HEK293 (cell line): ENCODE measurements around the gene SPATA4.

Experiments used
- KLF1 ChIP-seq: fragments of 450-650 bp; formaldehyde crosslinking; IDR thresholded peaks from 2 replicates; pipeline ENCODE4 v1.5.1; 2016; ENCODE audit warnings: missing biosample characterization, missing genetic modification characterization
- ZBTB26 ChIP-seq: fragments of 450-650 bp; formaldehyde crosslinking; optimal IDR thresholded peaks from 2 replicates; pipeline ENCODE3; 2016; ENCODE audit warnings: missing biosample characterization, mild to moderate bottlenecking, missing genetic modification characterization
- ZNF449 ChIP-seq: fragments of 450-650 bp; formaldehyde crosslinking; IDR thresholded peaks from 2 replicates; pipeline ENCODE4 v1.5.1; 2017; ENCODE audit warnings: missing biosample characterization, mild to moderate bottlenecking, missing genetic modification characterization, moderate library complexity
- ZNF629 ChIP-seq: fragments of 450-650 bp; formaldehyde crosslinking; IDR thresholded peaks from 2 replicates; pipeline ENCODE4 v1.5.1; 2017; ENCODE audit warnings: missing biosample characterization, missing genetic modification characterization
- ZNF747 ChIP-seq: fragments of 450-650 bp; formaldehyde crosslinking; IDR thresholded peaks from 2 replicates; pipeline ENCODE4 v1.5.1; 2016; ENCODE audit warnings: missing biosample characterization, missing genetic modification characterization
- ZNF768 ChIP-seq: fragments of 450-650 bp; formaldehyde crosslinking; IDR thresholded peaks from 2 replicates; pipeline ENCODE4 v1.5.1; 2018; ENCODE audit warnings: missing biosample characterization, mild to moderate bottlenecking, missing genetic modification characterization
- TF ChIP-seq, protein P1 (sequence below): fragments of 450-650 bp; formaldehyde crosslinking; IDR thresholded peaks from 2 replicates; pipeline ENCODE4 v1.5.1; 2016; ENCODE audit warnings: missing biosample characterization, missing genetic modification characterization

DNA sequence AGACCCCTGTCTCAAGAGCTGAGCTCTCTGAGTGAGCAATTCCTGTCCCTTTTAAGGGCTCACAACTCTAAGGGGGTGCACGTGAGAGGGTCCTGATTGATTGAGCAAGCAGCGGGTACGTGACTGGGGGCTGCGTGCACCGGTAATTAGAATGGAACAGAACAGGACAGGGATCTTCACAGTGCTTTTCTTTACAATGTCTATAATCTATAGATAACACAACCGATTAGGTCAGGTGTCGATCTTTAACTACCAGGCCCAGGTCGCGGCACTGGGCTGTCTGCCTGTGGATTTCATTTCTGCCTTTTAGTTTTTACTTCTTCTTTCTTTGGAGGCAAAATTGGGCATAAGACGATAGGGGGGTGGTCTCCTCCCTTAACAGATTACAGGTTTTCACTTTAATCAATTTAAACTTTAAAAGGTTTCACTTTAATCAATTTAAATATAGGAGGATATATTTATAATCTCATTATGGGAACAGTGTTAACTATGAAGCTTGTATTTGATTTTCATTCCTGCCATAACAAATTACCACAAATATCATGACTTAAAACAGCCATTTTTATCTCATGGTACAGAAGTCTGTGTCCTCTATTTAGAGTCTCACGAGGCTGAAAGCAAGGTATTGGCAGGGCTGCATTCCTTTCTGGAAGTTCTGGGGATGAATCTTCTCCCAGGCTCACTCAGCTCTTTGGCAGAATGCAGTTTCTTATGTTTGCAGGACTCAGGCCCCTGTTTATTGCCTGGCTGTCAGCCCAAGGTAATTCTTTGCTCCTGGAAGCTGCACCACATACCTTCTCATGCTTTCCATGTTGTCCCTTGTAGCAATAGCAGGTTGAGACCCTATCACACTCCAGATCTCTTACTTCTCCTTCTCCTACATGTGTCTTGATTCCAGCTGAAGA, 5.2 kb downstream of the SPATA4 start:
- TF ChIP-seq ZNF449 (no peak), KLF1 (tag by site-specific recombination) (no peak), ZBTB26 (no peak), ZNF629 (tag by site-specific recombination) (no peak), ZNF768 (tag by site-specific recombination) (no peak), ZNF747 (tag by site-specific recombination) (no peak)
- TF ChIP-seq, protein P1, sequence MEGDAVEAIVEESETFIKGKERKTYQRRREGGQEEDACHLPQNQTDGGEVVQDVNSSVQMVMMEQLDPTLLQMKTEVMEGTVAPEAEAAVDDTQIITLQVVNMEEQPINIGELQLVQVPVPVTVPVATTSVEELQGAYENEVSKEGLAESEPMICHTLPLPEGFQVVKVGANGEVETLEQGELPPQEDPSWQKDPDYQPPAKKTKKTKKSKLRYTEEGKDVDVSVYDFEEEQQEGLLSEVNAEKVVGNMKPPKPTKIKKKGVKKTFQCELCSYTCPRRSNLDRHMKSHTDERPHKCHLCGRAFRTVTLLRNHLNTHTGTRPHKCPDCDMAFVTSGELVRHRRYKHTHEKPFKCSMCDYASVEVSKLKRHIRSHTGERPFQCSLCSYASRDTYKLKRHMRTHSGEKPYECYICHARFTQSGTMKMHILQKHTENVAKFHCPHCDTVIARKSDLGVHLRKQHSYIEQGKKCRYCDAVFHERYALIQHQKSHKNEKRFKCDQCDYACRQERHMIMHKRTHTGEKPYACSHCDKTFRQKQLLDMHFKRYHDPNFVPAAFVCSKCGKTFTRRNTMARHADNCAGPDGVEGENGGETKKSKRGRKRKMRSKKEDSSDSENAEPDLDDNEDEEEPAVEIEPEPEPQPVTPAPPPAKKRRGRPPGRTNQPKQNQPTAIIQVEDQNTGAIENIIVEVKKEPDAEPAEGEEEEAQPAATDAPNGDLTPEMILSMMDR (tag by site-specific recombination), result no peak
